ENCODE results near the gene SPPL3.
A peak's percentile ranks its signal among the peaks of the same experiment; 100 is the strongest.

The SPPL3 gene

GRCh38 chr12:120718055-120718454 is 186.1 kb downstream of the SPPL3 start:
- no peak overlapping the region for H3K4me3 ChIP-seq
- no peaks in the 10 kb centered on the region for H3K27me3 ChIP-seq
- TF ChIP-seq CTCF (IDR thresholded peaks at IDR 0.05) = no peak
- no peaks in the 10 kb centered on the region for H3K9me3 ChIP-seq
- H3K4me1 ChIP-seq = peaks cover 0 to 7% (median 0%) of the 10 kb centered on the region in 4 donors
- peaks cover 54 to 100% (median 76%) of the 10 kb centered on the region in 3 donors for H3K36me3 ChIP-seq
- H3K27ac ChIP-seq = no peak overlapping the region
- no peak for DNase-seq
- intact Hi-C loops (cut with DNase I; ENCODE audit: low total_unique reads) = loop anchor here (10.0 kb wide), 1 partner anchor 257 kb away; the partner anchor contains the start of gene HNF1A

GRCh38 chr12:120713861-120714482 is 190.2 kb downstream of the SPPL3 start:
- H3K4me1 ChIP-seq = peaks cover 0 to 23% (median 16%) of the 10 kb centered on the region in 4 donors
- peaks cover 31 to 59% (median 45%) of the 10 kb centered on the region in 3 donors for H3K36me3 ChIP-seq
- intact Hi-C loops (cut with DNase I; ENCODE audit: low total_unique reads) = loop anchor here (5.0 to 10.0 kb wide), 3 partner anchors 67 to 261 kb away; partner anchors contain the start of genes HNF1A and POP5
- TF ChIP-seq CTCF (IDR thresholded peaks at IDR 0.05) = peak; percentile 79 to 87
- H3K9me3 ChIP-seq = no peaks in the 10 kb centered on the region
- no peak overlapping the region for H3K4me3 ChIP-seq
- no peaks in the 10 kb centered on the region for H3K27me3 ChIP-seq
- peak in 1 of 2 donors; percentile 63 for DNase-seq
- no peak overlapping the region for H3K27ac ChIP-seq

- intact Hi-C loops (cut with DNase I; ENCODE audit: low total_unique reads) = loop anchor here (5.0 to 10.0 kb wide), 3 partner anchors 65 to 262 kb away; partner anchors contain the start of genes HNF1A and POP5
- DNase-seq = no peak
- Histone ChIP-seq H3K4me1 (peaks cover 0 to 23% (median 16%) of the 10 kb centered on the region in 4 donors), H3K27me3 (no peaks in the 10 kb centered on the region), H3K9me3 (no peaks in the 10 kb centered on the region), H3K27ac (no peak overlapping the region), H3K36me3 (peaks cover 19 to 45% (median 33%) of the 10 kb centered on the region in 3 donors), H3K4me3 (no peak overlapping the region)
- TF ChIP-seq CTCF (IDR thresholded peaks at IDR 0.05) = no peak
Measured at GRCh38 chr12:120712610-120713009, 191.5 kb downstream of the SPPL3 start.

All from tibial artery (tissue), 4 donors.